Stimulated activated CD4-positive, alpha-beta T cell treated with anti-CD3 and anti-CD28 coated beads, Interleukin-4, amount 100 ng/mL, for 24 hours (primary cell): Measurements from ENCODE around the gene GPSM1.

Experiments used
- DNase-seq: peaks from one replicate; pipeline ENCODE4 v3.0.0-alpha.2; 2020

Gene GPSM1

GRCh38 chr9:136292026-136292538 lies 35.3 kb upstream of the GPSM1 start:
- DNase-seq: no peak

DNA sequence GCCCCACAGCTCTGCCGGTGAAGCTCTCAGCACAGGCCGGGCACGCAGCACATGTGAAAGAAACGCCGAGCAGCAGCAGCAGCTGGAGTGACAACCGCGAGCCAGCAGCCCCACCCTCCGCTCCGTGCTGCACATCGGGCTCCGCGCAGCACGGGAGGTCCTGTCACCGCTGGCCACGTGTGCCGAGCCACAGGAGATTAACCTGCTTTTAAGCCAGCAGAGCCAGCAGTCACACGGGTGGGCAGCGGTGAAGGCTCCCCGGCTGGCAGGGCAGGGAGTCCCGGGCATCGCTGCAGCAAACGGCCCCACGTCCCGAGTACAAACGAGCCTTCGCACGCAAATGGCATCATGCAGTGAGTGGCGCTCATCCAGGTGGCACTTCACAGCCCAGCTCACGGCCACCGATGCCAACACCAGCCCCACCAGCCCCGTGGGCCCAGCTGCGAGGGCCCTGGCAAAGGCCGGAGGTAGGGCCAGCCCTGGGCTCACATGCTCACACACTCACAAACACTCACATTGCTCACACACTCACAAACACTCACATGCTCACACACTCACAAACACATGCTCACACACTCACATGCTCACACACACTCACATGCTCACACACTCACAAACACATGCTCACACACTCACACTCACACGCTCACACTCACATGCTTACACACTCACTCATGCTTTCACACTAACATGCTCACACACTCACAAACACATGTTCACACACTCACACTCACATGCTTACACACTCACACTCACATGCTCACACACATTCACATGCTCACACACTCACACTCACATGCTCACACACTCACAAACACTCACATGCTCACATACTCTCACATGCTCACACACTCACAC lies 34.5 kb upstream of the GPSM1 start:
- DNase-seq: no peak

- DNase-seq: no peak
Measured at GRCh38 chr9:136293476-136294077, 33.8 kb upstream of the GPSM1 start.

DNA sequence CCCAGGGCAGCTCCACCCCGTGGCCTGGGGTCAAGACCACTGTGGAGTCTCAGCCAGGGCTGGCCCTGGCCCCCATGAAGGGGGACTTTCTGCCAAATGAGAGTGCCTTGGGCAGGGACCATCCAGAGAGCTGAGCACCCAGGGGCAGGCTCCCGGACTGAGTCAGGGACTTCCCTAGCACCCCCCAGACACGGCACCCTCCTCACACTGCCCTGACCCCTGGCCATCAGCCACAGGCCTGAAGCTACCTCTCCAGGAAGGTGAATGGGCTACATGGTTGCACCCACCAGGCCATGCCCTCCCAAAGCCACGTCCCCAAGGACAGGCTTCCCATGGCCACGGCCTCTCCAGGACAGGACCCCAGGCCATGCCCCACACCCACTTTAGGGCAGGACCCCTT lies 32.9 kb upstream of the GPSM1 start:
- DNase-seq: no peak

- DNase-seq: no peak
Measured at GRCh38 chr9:136295055-136295454, 32.3 kb upstream of the GPSM1 start.

- no peak for DNase-seq
Measured at GRCh38 chr9:136295542-136296433, 31.6 kb upstream of the GPSM1 start.

DNA sequence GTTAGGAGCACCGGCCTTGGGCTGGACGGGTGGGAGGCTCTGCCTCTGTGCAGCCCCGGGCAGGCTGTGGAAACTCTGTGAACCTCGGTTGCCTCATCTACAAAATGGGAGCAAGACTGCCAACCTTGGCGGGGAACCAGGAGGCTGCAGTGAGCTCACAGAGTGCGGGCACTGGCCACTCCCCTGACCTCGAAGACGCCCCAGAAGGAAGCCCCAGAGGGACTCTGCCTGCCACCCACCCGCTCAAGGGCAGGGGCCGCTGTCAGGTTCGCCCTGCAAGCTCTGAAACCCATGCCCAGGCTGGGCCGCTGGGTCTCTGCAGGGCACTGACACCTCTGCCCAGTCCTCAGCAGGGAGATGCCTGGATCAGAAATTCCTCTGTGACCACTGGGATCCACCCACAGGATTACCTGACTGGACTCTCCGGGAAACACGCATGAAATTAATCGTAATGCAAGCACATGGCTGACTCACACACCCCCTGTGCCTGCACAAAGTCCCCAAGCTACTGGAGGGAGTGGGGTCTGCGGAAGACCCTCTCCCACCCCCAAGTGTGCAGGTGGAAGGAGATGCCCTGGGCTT lies 30.8 kb upstream of the GPSM1 start:
- DNase-seq: no peak

DNA sequence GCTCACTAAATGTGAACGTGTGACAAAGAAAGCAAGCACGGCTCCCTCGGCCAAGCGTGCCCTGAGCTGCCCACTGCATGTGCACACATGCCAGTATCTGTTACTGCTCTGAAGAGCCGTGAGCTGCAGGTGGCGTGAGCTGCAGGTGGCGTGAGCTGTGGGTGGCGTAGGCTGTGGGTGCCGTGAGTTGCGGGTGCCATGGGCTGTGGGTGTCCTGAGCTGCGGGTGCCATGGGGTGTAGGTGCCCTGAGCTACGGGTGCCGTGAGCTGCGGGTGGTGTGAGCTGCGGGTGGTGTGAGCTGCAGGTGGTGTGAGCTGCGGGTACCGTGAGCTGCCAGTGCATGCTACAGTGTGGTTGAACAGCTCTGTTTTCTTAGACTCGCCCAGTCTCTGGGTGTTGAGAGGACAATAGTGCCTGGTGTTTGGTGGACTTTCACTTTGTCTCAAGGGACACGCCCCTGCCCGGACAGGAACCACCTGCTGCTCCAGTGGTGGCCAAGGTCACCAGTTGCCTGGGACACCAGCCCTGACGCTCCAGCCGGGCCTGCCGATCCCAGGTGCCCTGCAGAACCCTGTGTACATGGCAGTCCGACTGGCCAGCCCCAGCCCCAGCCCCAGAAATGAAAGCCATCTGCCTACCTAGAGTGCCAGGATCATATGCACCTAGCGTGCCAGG lies 30.2 kb upstream of the GPSM1 start:
- DNase-seq: no peak

DNA sequence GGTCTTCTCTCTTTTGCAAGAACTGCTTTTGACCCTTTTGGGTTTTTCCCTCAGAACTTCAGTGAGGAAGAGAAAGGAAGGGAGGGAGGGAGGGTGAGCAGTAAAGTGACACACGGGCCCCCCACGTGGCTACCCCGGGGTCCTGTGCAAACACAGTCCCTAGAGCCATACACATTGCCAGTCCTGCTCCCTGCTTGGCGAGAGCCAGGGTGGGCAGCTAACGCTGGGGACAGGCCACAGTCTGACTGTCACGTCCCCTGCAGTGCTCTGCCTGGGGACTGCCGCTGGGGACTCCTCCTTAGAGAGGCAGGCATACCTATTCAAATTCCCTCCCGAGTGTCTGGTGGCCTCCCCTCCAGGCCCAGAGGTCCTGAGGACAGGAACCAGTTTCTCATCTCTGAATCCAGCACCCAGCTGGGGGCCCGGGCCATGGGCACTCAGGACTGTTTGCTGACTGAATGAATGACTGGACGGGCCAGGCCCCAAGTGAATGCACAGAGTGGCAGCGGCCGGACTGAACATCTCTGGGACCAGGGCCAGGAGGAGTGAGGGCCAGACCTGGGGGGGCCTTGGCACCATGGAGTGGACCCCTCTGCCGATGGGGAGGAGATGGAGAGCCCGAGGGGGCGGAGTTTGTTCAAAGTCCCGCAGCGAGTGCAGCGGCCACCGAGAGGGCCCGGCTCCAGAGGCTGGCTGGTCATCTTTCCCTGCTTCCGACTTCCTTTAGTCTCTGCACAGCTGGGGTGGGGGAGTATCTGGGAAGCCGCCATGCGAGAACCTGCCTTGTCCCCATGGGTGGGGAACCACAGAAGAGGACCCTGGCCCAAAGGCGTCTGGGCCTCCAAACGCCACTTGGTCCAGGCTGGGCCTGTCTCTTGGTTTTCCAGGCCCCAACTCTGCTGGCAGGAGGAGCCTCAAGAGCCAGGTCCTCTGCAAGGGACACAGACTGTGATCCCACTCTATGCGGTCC lies 29.3 kb upstream of the GPSM1 start:
- no peak for DNase-seq

DNA sequence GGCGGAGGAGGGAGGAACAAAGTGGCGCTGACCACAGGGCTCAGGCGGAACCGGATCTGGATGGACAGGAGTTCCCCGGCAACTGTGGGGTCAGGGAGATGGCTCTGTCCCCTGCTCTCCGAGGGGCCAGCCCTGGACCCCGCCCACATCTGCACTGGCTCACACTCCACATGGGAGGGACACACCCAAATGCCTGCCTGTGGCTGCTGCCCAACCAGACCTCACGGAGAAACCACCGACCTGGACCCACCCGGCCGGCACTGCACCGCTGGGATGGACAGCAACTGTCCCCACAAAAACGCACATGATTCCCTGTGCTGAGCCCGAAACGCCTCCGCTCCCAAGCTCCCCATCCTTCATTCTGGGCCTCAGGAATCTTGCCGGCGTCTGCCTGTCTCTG lies 28.2 kb upstream of the GPSM1 start:
- no peak for DNase-seq

GRCh38 chr9:136299541-136299940 lies 27.8 kb upstream of the GPSM1 start:
- DNase-seq: no peak

DNA sequence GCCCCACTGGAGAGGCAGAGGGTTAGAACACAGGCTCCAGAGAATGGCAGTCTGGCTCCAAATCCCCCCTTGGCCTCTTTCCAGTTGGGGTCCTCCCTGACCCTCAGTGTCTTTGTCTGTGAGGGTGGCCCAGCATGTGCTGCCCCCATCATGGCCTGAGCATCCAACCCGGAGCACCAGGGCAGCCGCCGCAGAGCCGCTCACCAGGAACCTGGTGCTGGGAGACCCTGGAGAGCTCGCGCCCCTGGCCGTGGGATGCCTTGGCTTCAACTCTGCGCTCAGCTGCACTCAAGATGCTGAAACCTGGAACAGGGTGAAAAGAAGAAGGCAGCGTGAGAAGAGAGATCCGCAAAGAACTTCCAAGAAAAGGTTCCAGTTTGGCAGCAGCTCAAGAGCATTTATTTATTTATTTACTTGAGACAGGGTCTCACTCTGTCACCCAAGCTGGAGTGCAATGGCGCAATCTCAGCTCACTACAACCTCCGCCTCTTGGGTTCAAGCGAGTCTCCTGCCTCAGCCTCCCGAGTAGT lies 27.3 kb upstream of the GPSM1 start:
- no peak for DNase-seq

DNA sequence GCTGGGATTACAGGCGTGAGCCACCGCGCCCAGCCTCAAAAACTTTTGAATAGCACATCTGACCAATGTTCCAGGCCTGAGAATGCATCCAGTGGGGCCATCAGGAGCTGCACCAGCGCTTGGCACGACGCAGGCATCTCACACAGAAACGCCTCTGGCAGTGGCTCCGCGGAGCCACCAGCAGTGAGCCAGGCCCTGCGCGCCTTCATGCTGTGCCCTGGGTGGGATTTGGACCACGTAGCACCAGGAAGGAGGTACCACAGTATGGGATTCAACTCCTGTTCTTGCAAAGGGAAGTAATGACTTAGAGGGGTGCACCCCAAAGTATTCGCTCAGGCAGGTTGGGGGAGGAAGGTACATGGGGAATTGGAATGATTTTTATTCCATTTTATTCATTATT lies 26.5 kb upstream of the GPSM1 start:
- DNase-seq: no peak

- DNase-seq: no peak
Measured at GRCh38 chr9:136302527-136302926, 24.8 kb upstream of the GPSM1 start.

DNA sequence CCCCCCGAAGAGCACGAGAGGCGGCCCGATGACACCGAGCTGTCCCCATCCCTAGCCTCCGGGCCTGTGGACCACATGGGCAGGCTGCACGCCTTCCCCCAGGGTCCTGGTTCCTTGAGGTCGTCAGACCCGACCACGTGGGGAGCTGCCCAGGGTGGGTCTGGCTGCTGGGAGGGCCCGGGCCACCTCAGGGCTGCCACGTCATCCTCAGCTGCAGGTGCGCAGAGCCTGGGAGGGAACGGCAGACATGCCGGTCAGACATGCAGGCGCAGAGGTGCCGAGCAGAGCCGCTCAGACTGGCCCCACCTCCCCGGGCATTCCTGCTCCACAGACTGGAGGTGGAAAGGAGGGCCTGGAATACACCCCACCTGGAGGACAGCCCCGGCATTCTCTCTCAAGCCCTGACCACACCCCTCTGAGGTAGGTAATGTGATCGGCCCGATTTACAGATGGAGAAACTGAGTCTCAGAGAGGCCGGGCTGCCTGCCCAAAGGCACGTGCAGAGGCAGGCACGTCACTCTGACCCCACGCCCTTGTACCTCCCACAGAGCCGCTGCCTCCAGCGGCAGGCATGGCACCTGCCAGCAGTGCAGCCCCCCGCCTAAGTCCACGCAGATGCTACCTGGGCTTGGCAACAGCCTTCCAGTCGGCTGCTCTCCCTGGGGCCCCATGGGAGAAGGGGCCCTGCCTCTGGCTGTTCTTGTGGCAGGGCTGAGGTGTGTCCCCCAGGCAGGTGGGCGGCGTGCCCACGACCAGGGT lies 24.1 kb upstream of the GPSM1 start:
- no peak for DNase-seq

- DNase-seq: no peak
Measured at GRCh38 chr9:136303825-136304416, 23.4 kb upstream of the GPSM1 start, which contains the start of gene CCDC187. CCDC187 (minus strand) TSS chr9:136304094; CDS start chr9:136303830, 264 bp downstream.

DNA sequence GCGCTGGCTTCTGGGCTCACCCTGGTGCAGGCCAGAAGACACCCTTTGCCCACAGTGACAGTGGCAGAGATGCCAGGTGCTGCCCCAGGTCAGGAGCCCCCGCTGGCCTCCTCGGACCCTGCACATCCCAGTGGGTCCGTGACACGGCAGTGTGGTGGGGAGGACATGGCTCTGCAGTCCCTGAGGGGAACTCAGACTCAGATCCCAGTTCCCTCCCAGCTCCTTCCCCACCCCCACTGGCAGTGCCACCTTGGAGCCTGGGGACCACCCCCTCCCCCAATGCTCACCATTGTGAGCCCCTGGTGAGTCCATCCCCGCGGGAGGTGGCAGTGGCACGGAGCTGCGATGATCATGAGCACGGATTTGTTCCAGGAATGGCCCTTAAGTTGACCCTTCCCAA lies 22.9 kb upstream of the GPSM1 start:
- DNase-seq: no peak

DNA sequence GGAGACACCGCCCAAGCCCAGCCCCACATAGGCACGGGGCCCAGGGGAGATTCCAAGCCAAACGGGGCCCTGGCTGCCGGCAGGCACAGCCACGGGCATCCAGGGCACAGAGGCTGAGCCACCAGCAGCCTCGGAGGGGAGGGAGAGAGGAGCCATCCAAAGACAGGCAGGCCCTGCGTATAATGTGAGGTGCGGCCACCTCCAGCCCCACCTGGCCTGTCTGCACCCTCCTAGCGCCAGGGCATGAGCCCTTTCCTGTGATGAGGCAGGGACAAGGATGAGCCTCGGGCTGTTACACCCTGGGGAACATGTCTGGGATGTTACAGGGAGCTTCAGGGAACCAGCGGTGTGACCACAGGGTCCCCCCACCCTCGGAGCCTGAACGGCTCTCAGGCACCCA lies 22.4 kb upstream of the GPSM1 start:
- no peak for DNase-seq

GRCh38 chr9:136305804-136306203 lies 21.5 kb upstream of the GPSM1 start:
- DNase-seq: no peak
